IMR-90 (cell line): ENCODE measurements around the gene CTSO. TPM values are rescaled to one million over a fixed set of nuclear protein-coding genes. Genes with fewer than 3 reads are reported as not detected.

Experiments used
- ATAC-seq: fragments of 200-7000 bp; cut with Tn5 transposase; 2 replicates; pipeline ENCODE4 v1.9.1; 2020; ENCODE audit warnings: low read depth, mild to moderate bottlenecking, moderate library complexity
- BruUV-seq: library from RNA; stranded (reverse); fragments of 400-500 nt; replicated peaks from 2 replicates; lab custom pipeline; 2021; lab: Mats Ljungman, UMichigan
- CTCF ChIA-PET: fragments of 300-600 bp; formaldehyde crosslinking; extraction: SDS; loops from one replicate; lab custom pipeline; 2021; ENCODE audit warnings: antibody characterized with exemption; lab: Yijun Ruan, JAX
- POLR2A ChIA-PET: fragments of 300-600 bp; sonication (Branson Sonifier 250); formaldehyde crosslinking; loops from one replicate; lab custom pipeline; 2022; ENCODE audit warnings: antibody characterized with exemption; ENCODE audit not compliant: unreplicated experiment; lab: Charles Lee
- DNase-seq: peaks from one replicate; pipeline ENCODE4 v3.0.0; 2013
- H2AFZ ChIP-seq: replicated peaks from 2 replicates; pipeline ENCODE3; 2013; ENCODE audit warnings: low read length, mild to moderate bottlenecking; ENCODE audit not compliant: poor library complexity
- H2AK5ac ChIP-seq: 2 replicates; pipeline ENCODE4 v1.6.1; 2013; ENCODE audit warnings: low read depth, low read length, inconsistent platforms
- H2AK9ac ChIP-seq: replicated peaks from 2 replicates; pipeline ENCODE3; 2013; ENCODE audit warnings: mild to moderate bottlenecking, low read depth, low read length, moderate library complexity; ENCODE audit not compliant: poor library complexity
- H2BK120ac ChIP-seq: 2 replicates; pipeline ENCODE4 v1.6.1; 2013; ENCODE audit warnings: low read depth, low read length, inconsistent platforms
- H2BK15ac ChIP-seq: 3 replicates; pipeline ENCODE4 v1.6.1; 2013; ENCODE audit warnings: low read depth, low read length, inconsistent platforms
- H2BK20ac ChIP-seq: 2 replicates; pipeline ENCODE4 v1.6.1; 2013; ENCODE audit warnings: low read depth, mild to moderate bottlenecking, inconsistent platforms, low read length, moderate library complexity
- H2BK5ac ChIP-seq: 2 replicates; pipeline ENCODE4 v1.6.1; 2013; ENCODE audit warnings: mild to moderate bottlenecking, low read depth, low read length, inconsistent platforms; ENCODE audit not compliant: poor library complexity, severe bottlenecking
- H3K14ac ChIP-seq: replicated peaks from 2 replicates; pipeline ENCODE4 v1.6.1; 2013; ENCODE audit warnings: low read depth, low read length, inconsistent platforms
- H3K18ac ChIP-seq: 2 replicates; pipeline ENCODE4 v1.6.1; 2013; ENCODE audit warnings: low read depth, low read length, control low read depth
- H3K23ac ChIP-seq: 2 replicates; pipeline ENCODE4 v1.6.1; 2013; ENCODE audit warnings: low read depth, low read length, inconsistent platforms
- H3K27ac ChIP-seq: 2 replicates; pipeline ENCODE4 v1.5.1; 2013; ENCODE audit warnings: mild to moderate bottlenecking, control low read depth, low read length; ENCODE audit not compliant: insufficient read depth
- H3K27me3 ChIP-seq: 2 replicates; pipeline ENCODE4 v1.6.1; 2013; ENCODE audit warnings: low read length; ENCODE audit not compliant: control insufficient read depth, insufficient read depth
- H3K36me3 ChIP-seq: 2 replicates; pipeline ENCODE4 v1.6.1; 2013; ENCODE audit warnings: low read length, mixed read lengths; ENCODE audit not compliant: control insufficient read depth, insufficient read depth
- H3K4ac ChIP-seq: 2 replicates; pipeline ENCODE4 v1.6.1; 2013; ENCODE audit warnings: low read depth, low read length, inconsistent platforms
- H3K4me1 ChIP-seq: 2 replicates; pipeline ENCODE4 v1.6.1; 2013; ENCODE audit warnings: low read length, mixed read lengths; ENCODE audit not compliant: control insufficient read depth, insufficient read depth
- H3K4me2 ChIP-seq: 2 replicates; pipeline ENCODE4 v1.6.1; 2013; ENCODE audit warnings: low read depth, mild to moderate bottlenecking, control low read depth, low read length, moderate library complexity
- H3K4me3 ChIP-seq: 2 replicates; pipeline ENCODE4 v1.5.1; 2013; ENCODE audit warnings: low read depth, mild to moderate bottlenecking, control low read depth, low read length, moderate library complexity; ENCODE audit not compliant: insufficient read depth
- H3K56ac ChIP-seq: 2 replicates; pipeline ENCODE4 v1.6.1; 2013; ENCODE audit warnings: low read length, inconsistent platforms; ENCODE audit not compliant: insufficient read depth; ENCODE audit errors: extremely low read depth
- H3K79me1 ChIP-seq, 2 experiments: 2 replicates each; pipeline ENCODE4 v1.6.1; 2013; ENCODE audit warnings: low read length in 2 of 2, inconsistent platforms in 1 of 2, low read depth in 1 of 2
- H3K9ac ChIP-seq: 2 replicates; pipeline ENCODE4 v1.6.1; 2013; ENCODE audit warnings: low read depth, low read length, control low read depth
- H3K9me1 ChIP-seq: 2 replicates; pipeline ENCODE4 v1.6.1; 2013; ENCODE audit warnings: low read length, inconsistent platforms; ENCODE audit not compliant: insufficient read depth
- H3K9me3 ChIP-seq: 2 replicates; pipeline ENCODE4 v1.6.1; 2013; ENCODE audit warnings: low read length; ENCODE audit not compliant: control insufficient read depth, insufficient read depth
- H4K20me1 ChIP-seq: 2 replicates; pipeline ENCODE4 v1.6.1; 2013; ENCODE audit warnings: low read length, inconsistent platforms; ENCODE audit not compliant: insufficient read depth
- H4K5ac ChIP-seq: 2 replicates; pipeline ENCODE4 v1.6.1; 2013; ENCODE audit warnings: mild to moderate bottlenecking, low read depth, low read length, control low read depth
- H4K8ac ChIP-seq, 2 experiments: 2 replicates each; pipeline ENCODE4 v1.6.1; 2013; ENCODE audit warnings: low read depth in 2 of 2, low read length in 2 of 2, control low read depth in 1 of 2, inconsistent platforms in 1 of 2
- H4K91ac ChIP-seq: 2 replicates; pipeline ENCODE4 v1.6.1; 2013; ENCODE audit warnings: low read depth, low read length, inconsistent platforms; ENCODE audit not compliant: insufficient read depth
- CEBPB ChIP-seq: IDR thresholded peaks from 2 replicates; pipeline ENCODE4 v1.6.1; 2012; ENCODE audit warnings: low read depth, low read length, improper control_type of control experiment
- MAFK ChIP-seq: IDR thresholded peaks from 2 replicates; pipeline ENCODE4 v1.6.1; 2012; ENCODE audit warnings: low read depth, low read length, improper control_type of control experiment
- MAZ ChIP-seq: IDR thresholded peaks from 2 replicates; pipeline ENCODE4 v1.6.1; 2012; ENCODE audit warnings: low read depth, mild to moderate bottlenecking, low read length, improper control_type of control experiment, moderate library complexity, borderline replicate concordance
- POLR2A ChIP-seq: IDR thresholded peaks from 2 replicates; pipeline ENCODE4 v1.6.1; 2012; ENCODE audit warnings: mild to moderate bottlenecking, low read depth, low read length
- RAD21 ChIP-seq: IDR thresholded peaks from 2 replicates; pipeline ENCODE4 v1.6.1; 2012; ENCODE audit warnings: low read length, improper control_type of control experiment
- RFX5 ChIP-seq: IDR thresholded peaks from 2 replicates; pipeline ENCODE4 v1.8.0; 2012; ENCODE audit warnings: low read depth, mild to moderate bottlenecking, low read length, moderate library complexity
- WGBS, 2 experiments: methylation state at CpG; one replicate each; pipeline versions ENCODE4 v1.1.5 to v1.1.7; 2013; ENCODE audit warnings: missing lambda C conversion rate in 2 of 2; ENCODE audit not compliant: insufficient read length in 1 of 2; ENCODE audit errors: extremely low coverage in 2 of 2; 5-methylcytosine and 5-hydroxymethylcytosine counted together
- dilution Hi-C: fragments of 300-500 bp; cut with HindIII; formaldehyde crosslinking; loops from one replicate; pipeline ENCODE4 v1.14.3; 2018; ENCODE audit warnings: low sequenced_read_pairs; ENCODE audit not compliant: unreplicated experiment
- in situ Hi-C: fragments of 300-500 bp; cut with MboI; formaldehyde crosslinking; loops from 3 replicates; pipeline ENCODE4 v1.14.3; 2019; ENCODE audit warnings: low sequenced_read_pairs, inconsistent platforms, mixed read lengths
- intact Hi-C: fragments of 100-400 bp; cut with micrococcal nuclease; formaldehyde crosslinking; loops from 2 replicates; pipeline ENCODE4 v1.10.0; 2022
- polyA plus RNA-seq, 3 experiments: library from polyadenylated mRNA; depleted of rRNA; stranded (reverse); fragments of >200 nt; gene quantifications; 2 replicates each; pipeline ENCODE4 v1.2.3, GENCODE V29; 2012; ENCODE audit warnings: low replicate concordance in 1 of 3
- total RNA-seq: library from RNA; depleted of rRNA; stranded (reverse); fragments of >200 nt; gene quantifications from 2 replicates; pipeline ENCODE4 v1.2.3, GENCODE V29; 2012
- TF ChIP-seq, protein P1 (sequence below): fragments of 150-350 bp; IDR thresholded peaks from 2 replicates; pipeline ENCODE4 v1.6.1; 2017; ENCODE audit warnings: mild to moderate bottlenecking, antibody characterized with exemption, low read length, low read depth

The CTSO gene
- total and polyA plus RNA-seq, 2 of the 4 experiments (the other 2 are of a cell fraction) = 2.9 to 3.9 TPM

GRCh38 chr4:155900381-155900780 lies 53.3 kb downstream of the CTSO start:
- peak; percentile 72 for DNase-seq
- no peak overlapping the region for H2AFZ ChIP-seq
- no TSS peak for BruUV-seq

More at GRCh38 chr4:155900381-155900780, 53.3 kb downstream of the CTSO start:
- H3K9ac ChIP-seq = no peak overlapping the region
- H3K36me3 ChIP-seq = no peaks in the 10 kb centered on the region
- no peak for TF ChIP-seq CEBPB
- TF ChIP-seq RAD21 = no peak
- no peak for TF ChIP-seq POLR2A
- no peak for TF ChIP-seq RFX5
- TF ChIP-seq, protein P1, sequence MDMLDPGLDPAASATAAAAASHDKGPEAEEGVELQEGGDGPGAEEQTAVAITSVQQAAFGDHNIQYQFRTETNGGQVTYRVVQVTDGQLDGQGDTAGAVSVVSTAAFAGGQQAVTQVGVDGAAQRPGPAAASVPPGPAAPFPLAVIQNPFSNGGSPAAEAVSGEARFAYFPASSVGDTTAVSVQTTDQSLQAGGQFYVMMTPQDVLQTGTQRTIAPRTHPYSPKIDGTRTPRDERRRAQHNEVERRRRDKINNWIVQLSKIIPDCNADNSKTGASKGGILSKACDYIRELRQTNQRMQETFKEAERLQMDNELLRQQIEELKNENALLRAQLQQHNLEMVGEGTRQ = no peak
- no peak for TF ChIP-seq MAZ
- TF ChIP-seq MAFK = peak; percentile 95
- WGBS, 2 experiments = no CpG with 5 or more reads among the region's 1 CpG
- H2BK15ac ChIP-seq = no peak overlapping the region
- no peak overlapping the region for H3K14ac ChIP-seq
- H3K9me3 ChIP-seq = no peaks in the 10 kb centered on the region
- H3K27me3 ChIP-seq = no peaks in the 10 kb centered on the region
- H4K20me1 ChIP-seq = no peaks in the 10 kb centered on the region
- H2BK5ac ChIP-seq = no peak overlapping the region
- no peaks in the 10 kb centered on the region for H3K9me1 ChIP-seq
- intact Hi-C loops (no loop called here), dilution Hi-C loops (no loop called here), in situ Hi-C loops (no loop called here)
- peak; percentile 44; the same call in 1 of the 2 replicates for ATAC-seq
- H3K79me1 ChIP-seq = no peaks in the 10 kb centered on the region
- no peak overlapping the region for H4K5ac ChIP-seq
- no peak overlapping the region for H3K27ac ChIP-seq
- H4K91ac ChIP-seq = no peak overlapping the region
- H3K4me3 ChIP-seq = no peak overlapping the region
- no peak overlapping the region for H2BK20ac ChIP-seq
- H3K56ac ChIP-seq = no peak overlapping the region
- no peak overlapping the region for H3K4me2 ChIP-seq
- no peak overlapping the region for H3K23ac ChIP-seq
- no peak overlapping the region for H2AK5ac ChIP-seq
- no peak overlapping the region for H2BK120ac ChIP-seq
- H3K4me1 ChIP-seq = no peaks in the 10 kb centered on the region
- H2AK9ac ChIP-seq = no peak overlapping the region
- ChIA-PET POLR2A (no interaction called here), CTCF (interaction anchor here (0.6 kb wide), 1 partner anchor 20 kb away, joined by 3 read pairs; no protein-coding TSS in a partner anchor)
- no peak overlapping the region for H3K18ac ChIP-seq
- H4K8ac ChIP-seq = no peak overlapping the region
- no peak overlapping the region for H3K4ac ChIP-seq
